ENCODE results near the gene NTM. TPM values are rescaled to one million over a fixed set of nuclear protein-coding genes. Genes with fewer than 3 reads are reported as not detected.

Gene NTM
- total and polyA plus RNA-seq, 2 donors (not counting 3 experiments of a cell fraction or from before 2014, with no cell fraction given) = 1.00 to 1.1 TPM

DNA sequence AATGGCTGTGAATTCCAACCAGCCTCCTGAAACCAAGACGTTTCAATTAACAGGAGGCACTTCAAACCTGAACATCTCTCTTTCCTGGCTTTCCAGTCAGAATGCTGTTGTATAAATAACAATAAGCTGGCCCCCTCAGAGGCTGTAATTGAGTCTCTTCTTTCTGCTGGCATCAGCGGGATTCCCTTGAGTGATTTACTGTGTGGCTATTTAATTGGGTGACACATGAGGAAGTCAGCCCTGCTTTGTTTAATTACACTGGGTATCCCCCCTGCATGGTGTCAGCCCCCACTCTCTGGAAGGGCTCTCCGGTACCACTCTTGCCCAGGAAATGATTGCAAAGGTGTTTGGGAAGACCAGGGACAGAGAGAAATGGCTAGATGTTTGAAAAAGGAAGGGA is 101.6 kb downstream of the NTM start:
- H3K9ac ChIP-seq (replicated peaks; ENCODE audit: extremely low read depth, insufficient read depth, low read length) = no peak overlapping the region
- ChIA-PET CTCF (no interaction called here), POLR2A (no interaction called here)
- no peak overlapping the region for H3K4me2 ChIP-seq (ENCODE audit: insufficient read depth, low read length)
- FAIRE-seq (no peak), DNase-seq (ENCODE audit: low read depth, low spot score) (no peak)
- no peak for TF ChIP-seq POLR2AphosphoS5 (IDR thresholded peaks at IDR 0.05; ENCODE audit: insufficient read depth, low read depth, low read length)
- TF ChIP-seq FOS (IDR thresholded peaks at IDR 0.05; ENCODE audit: borderline replicate concordance, insufficient read depth, low read length) = no peak
- TF ChIP-seq, protein P1, sequence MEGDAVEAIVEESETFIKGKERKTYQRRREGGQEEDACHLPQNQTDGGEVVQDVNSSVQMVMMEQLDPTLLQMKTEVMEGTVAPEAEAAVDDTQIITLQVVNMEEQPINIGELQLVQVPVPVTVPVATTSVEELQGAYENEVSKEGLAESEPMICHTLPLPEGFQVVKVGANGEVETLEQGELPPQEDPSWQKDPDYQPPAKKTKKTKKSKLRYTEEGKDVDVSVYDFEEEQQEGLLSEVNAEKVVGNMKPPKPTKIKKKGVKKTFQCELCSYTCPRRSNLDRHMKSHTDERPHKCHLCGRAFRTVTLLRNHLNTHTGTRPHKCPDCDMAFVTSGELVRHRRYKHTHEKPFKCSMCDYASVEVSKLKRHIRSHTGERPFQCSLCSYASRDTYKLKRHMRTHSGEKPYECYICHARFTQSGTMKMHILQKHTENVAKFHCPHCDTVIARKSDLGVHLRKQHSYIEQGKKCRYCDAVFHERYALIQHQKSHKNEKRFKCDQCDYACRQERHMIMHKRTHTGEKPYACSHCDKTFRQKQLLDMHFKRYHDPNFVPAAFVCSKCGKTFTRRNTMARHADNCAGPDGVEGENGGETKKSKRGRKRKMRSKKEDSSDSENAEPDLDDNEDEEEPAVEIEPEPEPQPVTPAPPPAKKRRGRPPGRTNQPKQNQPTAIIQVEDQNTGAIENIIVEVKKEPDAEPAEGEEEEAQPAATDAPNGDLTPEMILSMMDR (IDR thresholded peaks at IDR 0.05; ENCODE audit: extremely low read depth in 1 of 2, insufficient read depth in 1 of 2, low read depth in 1 of 2, low read length in 2 of 2) = no peak
- no peak for TF ChIP-seq GATA2 (IDR thresholded peaks at IDR 0.05; ENCODE audit: insufficient read depth, insufficient read length, low read depth, low read length)
- TF ChIP-seq MYC (IDR thresholded peaks at IDR 0.05; ENCODE audit: low read depth, low read length) = no peak
- TF ChIP-seq, protein P2, sequence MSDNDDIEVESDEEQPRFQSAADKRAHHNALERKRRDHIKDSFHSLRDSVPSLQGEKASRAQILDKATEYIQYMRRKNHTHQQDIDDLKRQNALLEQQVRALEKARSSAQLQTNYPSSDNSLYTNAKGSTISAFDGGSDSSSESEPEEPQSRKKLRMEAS (IDR thresholded peaks at IDR 0.05; ENCODE audit: insufficient read depth, insufficient read length) = no peak
- TF ChIP-seq POLR2A (IDR thresholded peaks at IDR 0.05; ENCODE audit: low read depth, low read length) = no peak
- no peak for TF ChIP-seq JUN (IDR thresholded peaks at IDR 0.05; ENCODE audit: borderline replicate concordance, insufficient read depth, insufficient read length, low read depth)
- no peak for TF ChIP-seq EZH2 (IDR thresholded peaks at IDR 0.05; ENCODE audit: borderline replicate concordance, low read depth, low read length, severe bottlenecking)
- H3K4me1 ChIP-seq (ENCODE audit: control insufficient read depth, extremely low read depth, insufficient read depth, low read length) = no peaks in the 10 kb centered on the region
- H4K20me1 ChIP-seq (replicated peaks; ENCODE audit: control insufficient read depth, extremely low read depth, insufficient read depth, low read length) = no peaks in the 10 kb centered on the region
- H3K9me3 ChIP-seq (replicated peaks; ENCODE audit: control insufficient read depth, insufficient read depth, low read length) = peaks cover 1% of the 10 kb centered on the region
- no peaks in the 10 kb centered on the region for H3K36me3 ChIP-seq (ENCODE audit: control insufficient read depth in 2 of 2, extremely low read depth in 1 of 2, insufficient read depth in 2 of 2, low read length in 2 of 2)
- no peak overlapping the region for H3K27ac ChIP-seq (ENCODE audit: insufficient read depth, low read depth, low read length)
- no peaks in the 10 kb centered on the region for H3K27me3 ChIP-seq (ENCODE audit: control insufficient read depth in 2 of 2, insufficient read depth in 2 of 2, low read length in 2 of 2)
- H3K9me1 ChIP-seq (replicated peaks; ENCODE audit: control insufficient read depth, extremely low read depth, insufficient read depth, low read length) = no peaks in the 10 kb centered on the region
- no peak overlapping the region for H3K4me3 ChIP-seq (replicated peaks in 1 of 3; ENCODE audit: insufficient read depth in 1 of 3, low read depth in 1 of 3, low read length in 3 of 3)
- no peaks in the 10 kb centered on the region for H3K79me2 ChIP-seq (ENCODE audit: control insufficient read depth, insufficient read depth, low read length)
- dilution Hi-C loops (cut with MboI; ENCODE audit: extremely low pct_ligation_motif_present, low sequenced_read_pairs) = no loop called here
- no TSS peak for BruUV-seq (replicated peaks)
- intact Hi-C loops (cut with micrococcal nuclease) = no loop called here
- no peak overlapping the region for H2AFZ ChIP-seq (ENCODE audit: low read depth, low read length)

All from endothelial cell of umbilical vein (primary cell).